Jurkat, Clone E6-1 (cell line): ENCODE measurements around the gene HNRNPH2.

Source experiments
- DNase-seq: peaks from one replicate; pipeline ENCODE4 v3.0.0-alpha.2; 2011; ENCODE audit warnings: low read depth, low spot score
- H3K4me3 ChIP-seq: 2 replicates; pipeline ENCODE4 v1.5.1; 2011; ENCODE audit warnings: mild to moderate bottlenecking, low read length, control low read depth, moderate library complexity

HNRNPH2 gene

DNA sequence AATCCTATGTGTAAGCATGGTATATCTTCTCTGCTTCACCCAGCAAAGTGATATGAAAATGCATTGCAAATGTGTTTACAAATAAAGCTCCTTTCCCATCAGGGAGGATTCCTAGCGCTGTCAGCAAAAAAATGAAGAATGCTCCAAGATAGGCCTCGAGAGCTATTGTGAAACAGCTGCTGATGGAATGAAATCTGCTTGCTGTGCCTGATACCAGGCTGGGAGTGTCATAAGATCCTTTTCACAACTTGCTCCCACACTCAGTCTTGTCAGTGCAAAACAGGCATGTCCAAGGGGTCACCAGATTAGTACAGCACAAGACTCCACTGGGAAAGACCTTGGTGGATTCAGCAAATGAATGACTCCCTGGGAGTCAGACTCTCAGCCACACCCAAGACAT, 34.1 kb downstream of the HNRNPH2 start:
- no peak overlapping the region for H3K4me3 ChIP-seq
- DNase-seq, result no peak

- no peak for DNase-seq
- H3K4me3 ChIP-seq, result no peak overlapping the region
Observed at GRCh38 chrX:101449279-101449678, 41.3 kb downstream of the HNRNPH2 start.

DNA sequence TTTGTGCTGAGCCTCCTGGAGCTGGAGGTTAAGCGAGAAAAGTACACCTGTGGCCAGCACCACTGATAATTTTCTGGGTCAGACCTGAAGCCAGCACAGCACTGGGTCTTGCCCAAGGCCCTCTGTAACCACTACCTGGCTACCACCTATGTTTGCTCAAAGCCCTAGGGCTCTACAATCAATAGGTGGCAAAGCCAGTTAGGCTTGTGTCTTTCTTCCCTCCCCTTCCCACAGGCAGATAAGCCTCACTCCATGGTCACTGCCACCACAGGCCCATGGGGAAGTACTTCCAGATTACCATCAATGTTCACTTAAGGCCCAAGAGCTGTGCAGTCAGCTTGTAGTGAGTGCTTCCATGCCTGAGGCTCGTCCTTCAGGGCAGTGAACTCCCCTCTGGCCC, 42.1 kb downstream of the HNRNPH2 start:
- H3K4me3 ChIP-seq, result no peak overlapping the region
- DNase-seq, result no peak

- no peak overlapping the region for H3K4me3 ChIP-seq
- DNase-seq, result no peak
Observed at GRCh38 chrX:101450961-101451360, 42.9 kb downstream of the HNRNPH2 start.

DNA sequence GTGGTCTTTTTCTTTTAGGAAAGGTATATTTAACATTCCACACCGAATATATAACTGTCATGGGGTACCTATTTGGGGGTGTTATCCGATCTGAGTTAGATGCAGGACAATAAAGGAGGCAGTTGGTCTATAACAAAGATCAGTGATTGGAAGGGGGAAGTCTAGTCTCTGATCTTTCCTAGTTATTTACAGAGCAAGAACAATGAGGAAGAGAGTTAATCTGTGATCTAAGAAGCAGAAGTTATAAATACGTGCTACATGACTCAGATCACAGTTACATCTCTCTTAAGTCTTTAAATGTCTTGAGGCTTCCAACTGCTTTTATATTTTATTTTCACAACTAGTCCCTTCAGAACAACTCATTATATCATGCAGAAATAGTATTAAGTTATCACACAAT, 44.0 kb downstream of the HNRNPH2 start:
- DNase-seq, result no peak
- no peak overlapping the region for H3K4me3 ChIP-seq

GRCh38 chrX:101460669-101461068, 52.6 kb downstream of the HNRNPH2 start:
- DNase-seq, result no peak
- H3K4me3 ChIP-seq, result no peak overlapping the region

DNA sequence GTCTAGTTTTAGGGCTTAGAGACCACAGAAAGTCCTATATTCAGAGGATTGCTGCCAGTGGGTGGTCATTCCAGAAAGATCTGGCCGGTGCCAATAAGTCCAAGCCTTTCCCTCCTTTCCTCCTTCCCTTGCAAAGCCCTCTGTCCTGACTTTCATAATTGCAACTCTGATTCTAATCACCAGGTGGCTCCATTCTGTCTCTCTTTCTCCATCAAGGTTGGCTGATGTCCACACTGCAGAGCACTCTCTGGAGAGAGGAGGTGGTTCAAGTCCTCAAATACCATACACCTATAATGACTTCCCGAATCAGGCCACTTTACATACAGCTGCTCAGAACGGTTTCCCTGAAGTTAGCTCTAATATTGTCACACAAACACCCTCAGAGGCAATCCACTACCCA, 54.9 kb downstream of the HNRNPH2 start:
- no peak for DNase-seq
- H3K4me3 ChIP-seq, result no peak overlapping the region
